ENCODE data around the gene NAPG.
A peak's percentile ranks its signal among the peaks of the same experiment; 100 is the strongest.

Gene NAPG

DNA sequence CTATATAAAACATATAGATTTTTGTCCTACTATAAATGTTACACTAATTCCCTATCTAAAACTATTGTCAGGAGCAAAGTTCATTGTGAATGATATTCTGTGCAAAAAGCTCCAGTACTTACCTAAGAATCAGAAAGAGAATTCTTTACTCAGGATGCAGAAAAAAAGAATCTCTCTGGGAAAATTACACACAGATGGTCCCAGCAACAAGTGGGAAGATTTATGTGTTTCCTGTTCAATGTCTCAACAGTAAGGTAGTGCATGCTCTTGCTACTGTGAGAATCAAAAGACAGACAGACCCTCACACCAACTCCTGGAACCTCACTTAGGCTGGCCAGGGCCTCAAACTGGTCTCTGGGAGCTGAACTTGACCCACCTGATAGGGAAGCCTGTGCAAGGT, 11.2 kb upstream of the NAPG start:
- TF ChIP-seq, protein P1, sequence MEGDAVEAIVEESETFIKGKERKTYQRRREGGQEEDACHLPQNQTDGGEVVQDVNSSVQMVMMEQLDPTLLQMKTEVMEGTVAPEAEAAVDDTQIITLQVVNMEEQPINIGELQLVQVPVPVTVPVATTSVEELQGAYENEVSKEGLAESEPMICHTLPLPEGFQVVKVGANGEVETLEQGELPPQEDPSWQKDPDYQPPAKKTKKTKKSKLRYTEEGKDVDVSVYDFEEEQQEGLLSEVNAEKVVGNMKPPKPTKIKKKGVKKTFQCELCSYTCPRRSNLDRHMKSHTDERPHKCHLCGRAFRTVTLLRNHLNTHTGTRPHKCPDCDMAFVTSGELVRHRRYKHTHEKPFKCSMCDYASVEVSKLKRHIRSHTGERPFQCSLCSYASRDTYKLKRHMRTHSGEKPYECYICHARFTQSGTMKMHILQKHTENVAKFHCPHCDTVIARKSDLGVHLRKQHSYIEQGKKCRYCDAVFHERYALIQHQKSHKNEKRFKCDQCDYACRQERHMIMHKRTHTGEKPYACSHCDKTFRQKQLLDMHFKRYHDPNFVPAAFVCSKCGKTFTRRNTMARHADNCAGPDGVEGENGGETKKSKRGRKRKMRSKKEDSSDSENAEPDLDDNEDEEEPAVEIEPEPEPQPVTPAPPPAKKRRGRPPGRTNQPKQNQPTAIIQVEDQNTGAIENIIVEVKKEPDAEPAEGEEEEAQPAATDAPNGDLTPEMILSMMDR (IDR thresholded peaks at IDR 0.05; ENCODE audit: low read depth, low read length), result no peak
- no peak for DNase-seq (ENCODE audit: extremely low read depth, low read depth)

DNA sequence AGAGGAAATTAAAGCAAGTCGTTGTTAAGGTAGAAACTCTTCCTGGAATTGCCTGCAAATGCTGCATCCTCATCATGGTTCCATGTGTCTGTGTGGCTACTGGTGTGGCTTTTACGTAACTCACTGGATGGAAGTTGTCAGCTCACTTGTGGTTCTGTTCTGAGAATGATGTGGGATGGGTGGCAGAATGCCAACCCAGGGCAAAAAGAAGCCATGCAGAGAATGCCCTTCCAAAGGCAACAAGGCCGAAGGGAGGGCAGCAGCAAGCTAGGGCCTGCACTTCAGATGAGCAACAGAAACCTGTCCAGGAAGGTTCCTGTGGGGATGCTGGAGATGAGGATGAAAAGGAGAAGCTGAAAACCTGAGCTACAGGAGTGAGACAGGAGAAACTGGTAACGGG, 10.4 kb upstream of the NAPG start:
- no peak for DNase-seq (ENCODE audit: extremely low read depth, low read depth)
- TF ChIP-seq, protein P1 (IDR thresholded peaks at IDR 0.05; ENCODE audit: low read depth, low read length), result no peak

DNA sequence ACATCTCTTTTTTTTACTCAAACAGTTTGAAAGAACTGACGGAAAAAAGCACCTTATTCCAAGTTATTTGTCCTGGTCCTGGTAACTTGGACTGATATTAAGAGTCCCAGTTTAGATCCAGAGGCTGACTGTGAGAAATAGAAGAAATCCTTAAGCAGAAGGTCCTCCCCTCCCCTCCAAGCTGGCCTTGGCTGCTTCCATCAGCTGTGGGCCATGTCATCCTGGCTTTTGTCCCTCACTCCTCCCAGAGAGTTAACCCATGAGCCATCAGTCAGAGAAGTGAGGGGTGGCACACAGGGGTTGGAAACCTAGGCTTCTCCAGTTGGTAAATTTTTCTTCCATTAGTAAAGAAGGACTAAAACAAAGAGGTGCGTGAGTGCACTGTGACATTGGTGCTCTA, 9.7 kb upstream of the NAPG start:
- no peak for DNase-seq (ENCODE audit: extremely low read depth, low read depth)
- TF ChIP-seq, protein P1 (IDR thresholded peaks at IDR 0.05; ENCODE audit: low read depth, low read length), result no peak

DNA sequence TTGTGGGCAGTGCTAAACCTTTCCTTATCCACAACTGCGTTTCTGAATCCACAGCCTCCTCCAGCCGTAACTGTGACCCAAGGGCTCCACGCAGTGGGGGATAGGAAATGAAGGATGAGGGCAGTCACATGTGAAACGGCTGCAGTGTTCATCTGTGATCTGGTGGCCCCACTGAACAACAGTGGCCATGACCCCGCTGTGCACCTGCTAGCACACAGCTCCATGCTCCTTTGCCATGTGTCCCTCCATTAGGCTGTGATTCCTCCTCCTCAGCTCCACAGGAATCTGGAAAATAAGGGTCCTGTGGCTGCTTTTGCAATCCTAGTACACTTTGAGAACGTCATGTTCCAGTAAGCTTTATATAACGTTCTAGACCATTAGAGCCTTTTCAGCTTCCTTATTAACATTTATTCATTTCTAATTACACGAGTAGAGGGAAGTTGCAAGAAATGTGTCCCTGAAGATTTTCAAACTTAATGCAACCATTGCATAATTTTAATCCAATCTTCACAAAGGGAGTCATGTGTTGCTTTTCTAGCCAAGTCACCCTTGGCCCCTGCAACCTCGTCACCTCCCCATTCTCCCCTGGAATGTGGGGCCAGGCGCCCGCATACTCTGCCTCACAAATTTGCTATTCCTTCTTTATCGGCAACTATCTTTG, 7.1 kb upstream of the NAPG start:
- TF ChIP-seq, protein P1 (IDR thresholded peaks at IDR 0.05; ENCODE audit: low read depth, low read length), result peak; percentile 61

DNA sequence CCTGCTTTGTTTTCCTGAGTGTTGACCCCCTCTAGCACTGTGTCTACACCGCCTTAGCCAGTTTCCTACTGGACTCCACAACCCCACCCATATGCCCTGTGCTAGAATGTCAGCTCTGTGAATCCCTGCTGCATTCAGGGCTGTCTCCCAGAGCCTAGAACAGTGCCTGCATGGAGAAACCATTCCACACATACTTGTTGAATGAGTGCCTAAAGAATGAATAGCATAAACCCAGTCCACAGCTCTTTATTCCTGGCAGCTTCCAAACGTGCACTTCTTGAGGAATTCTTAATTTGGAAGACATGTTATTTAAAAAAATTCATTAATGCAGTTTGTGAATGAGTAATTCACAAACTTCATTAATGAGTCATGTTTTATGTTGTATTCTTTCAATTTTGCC, 6.5 kb upstream of the NAPG start:
- no peak for DNase-seq (ENCODE audit: extremely low read depth, low read depth)
- TF ChIP-seq, protein P1 (IDR thresholded peaks at IDR 0.05; ENCODE audit: low read depth, low read length), result no peak

More for the DNA sequence above, 7.1 kb upstream of the NAPG start:
- DNase-seq (ENCODE audit: extremely low read depth, low read depth), result no peak

DNA sequence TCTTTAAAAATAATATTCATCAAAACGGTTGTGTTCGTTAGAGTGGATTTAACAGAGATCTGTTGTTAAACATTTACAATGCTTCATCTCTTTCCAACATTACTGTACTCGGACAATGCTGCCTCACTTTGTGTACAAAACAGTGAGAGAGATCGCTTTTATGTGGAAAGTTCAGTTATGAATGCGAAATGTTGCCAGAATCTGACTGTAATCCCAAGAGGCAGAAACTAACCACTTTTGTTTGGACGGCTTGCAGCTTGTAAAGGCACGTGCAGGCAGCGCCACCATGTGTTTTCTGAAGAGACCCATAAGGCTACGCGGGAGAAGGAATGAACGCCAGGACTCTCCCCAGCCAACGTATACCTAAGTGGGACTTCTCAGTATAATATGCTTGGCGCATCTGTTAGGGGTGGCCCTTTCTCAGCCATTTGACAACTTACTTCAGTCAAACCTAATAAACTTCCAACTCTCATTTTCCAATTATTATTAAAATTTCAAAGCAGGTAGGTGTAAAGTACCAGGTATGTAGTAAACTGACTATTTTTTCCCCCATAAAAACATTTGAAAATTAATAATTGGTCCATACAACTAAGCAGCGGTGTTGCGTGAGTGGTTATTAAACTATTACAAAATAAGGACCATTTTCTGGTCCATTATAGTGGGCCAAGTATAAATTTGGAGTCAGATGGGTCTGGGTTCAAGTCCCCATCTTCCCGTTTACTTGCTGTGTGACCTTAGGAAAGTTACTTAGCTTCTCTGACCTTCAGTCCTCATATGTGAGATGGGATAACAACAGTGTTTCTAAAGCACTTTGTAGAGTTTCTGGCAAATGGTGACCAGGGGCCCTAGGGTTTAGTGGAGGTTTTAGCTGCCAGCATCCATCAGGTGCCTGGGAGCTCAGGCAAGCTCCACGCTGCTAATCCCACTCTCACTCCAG, 5.6 kb upstream of the NAPG start:
- TF ChIP-seq, protein P1 (IDR thresholded peaks at IDR 0.05; ENCODE audit: low read depth, low read length), result peak; percentile 93
- peak; percentile 87 for DNase-seq (ENCODE audit: extremely low read depth, low read depth)

DNA sequence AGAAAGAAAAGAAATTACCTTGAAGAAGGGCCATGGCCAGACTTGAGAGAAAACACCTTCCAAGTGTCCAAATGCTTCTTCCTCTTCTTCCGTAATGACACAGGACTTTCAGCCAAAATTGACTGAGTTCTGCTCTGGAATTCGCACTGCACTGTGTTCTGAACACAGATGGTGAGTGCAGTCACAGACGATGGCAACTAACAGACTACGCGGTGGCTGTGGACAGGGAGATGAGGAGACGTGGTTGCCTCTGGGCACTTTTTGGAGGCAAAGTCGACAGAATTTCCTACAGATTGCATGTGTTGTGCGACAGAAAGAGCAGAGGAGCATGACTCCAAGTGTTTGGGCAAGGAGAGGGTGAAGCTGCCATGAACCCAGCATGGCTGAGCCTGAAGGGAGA, 4.3 kb upstream of the NAPG start:
- TF ChIP-seq, protein P1 (IDR thresholded peaks at IDR 0.05; ENCODE audit: low read depth, low read length), result no peak
- DNase-seq (ENCODE audit: extremely low read depth, low read depth), result no peak

Data from AG09319 (cell line).